AG20443 (cell line): ENCODE results near the gene SPATA20.

ENCODE experiments used
- DNase-seq: peaks from one replicate; pipeline ENCODE4 v3.0.0; 2012; ENCODE audit warnings: low spot score, mixed read lengths

Gene SPATA20

GRCh38 chr17:50520483-50520882 lies 26.5 kb upstream of the SPATA20 start:
- DNase-seq = no peak

- DNase-seq = no peak
Measured at GRCh38 chr17:50521514-50521913, 25.5 kb upstream of the SPATA20 start.

GRCh38 chr17:50522766-50523165 lies 24.2 kb upstream of the SPATA20 start:
- no peak for DNase-seq

- no peak for DNase-seq
Measured at GRCh38 chr17:50523208-50523607, 23.8 kb upstream of the SPATA20 start.

GRCh38 chr17:50524838-50525237 lies 22.1 kb upstream of the SPATA20 start:
- no peak for DNase-seq

GRCh38 chr17:50527155-50527762 lies 19.7 kb upstream of the SPATA20 start:
- no peak for DNase-seq

DNA sequence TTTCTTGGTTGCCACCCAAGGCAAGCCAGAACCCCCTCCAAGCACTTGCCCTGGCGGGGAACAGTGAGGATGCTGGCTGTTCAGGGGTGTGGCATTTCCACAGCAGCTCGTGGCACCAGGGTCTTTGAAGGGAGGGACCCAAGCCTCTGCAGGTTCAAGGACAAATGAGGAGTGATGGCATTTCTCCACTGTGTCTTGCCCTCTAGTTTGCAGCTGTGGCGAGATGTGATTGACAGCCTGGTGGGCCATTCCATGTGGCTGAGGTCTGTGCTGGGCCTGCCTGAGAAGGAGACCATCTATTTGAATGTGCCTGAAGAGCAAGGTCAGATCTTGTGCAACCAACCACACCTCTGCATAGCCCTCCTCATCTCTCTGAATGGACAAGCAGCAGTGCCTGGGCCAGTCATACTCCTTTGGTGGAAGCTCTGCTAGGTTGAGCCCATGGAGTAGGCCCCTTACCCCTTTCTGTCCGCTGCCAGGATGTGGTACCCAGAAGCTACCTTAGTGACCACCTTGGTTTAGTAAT lies 19.0 kb upstream of the SPATA20 start:
- no peak for DNase-seq

DNA sequence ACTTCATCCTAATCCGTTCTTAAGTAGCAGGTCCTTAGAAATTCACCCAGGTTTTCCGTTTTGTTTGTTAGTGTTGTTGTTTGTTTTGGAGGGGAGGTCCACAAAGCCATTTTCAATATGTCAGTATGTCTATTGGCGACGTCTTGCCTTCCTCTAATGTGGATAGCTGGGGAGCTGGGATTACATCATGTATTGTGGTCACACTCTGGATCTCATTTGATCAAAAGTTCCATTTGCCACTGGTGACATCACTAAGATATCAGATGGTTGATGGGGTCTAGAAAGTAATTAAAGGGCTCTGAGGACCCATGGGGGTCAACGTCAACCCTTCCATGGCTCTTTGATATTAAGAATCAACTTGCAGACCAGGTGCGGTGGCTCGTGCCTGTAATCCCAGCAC lies 17.1 kb upstream of the SPATA20 start:
- no peak for DNase-seq

- no peak for DNase-seq
Measured at GRCh38 chr17:50531428-50532025, 15.4 kb upstream of the SPATA20 start.

DNA sequence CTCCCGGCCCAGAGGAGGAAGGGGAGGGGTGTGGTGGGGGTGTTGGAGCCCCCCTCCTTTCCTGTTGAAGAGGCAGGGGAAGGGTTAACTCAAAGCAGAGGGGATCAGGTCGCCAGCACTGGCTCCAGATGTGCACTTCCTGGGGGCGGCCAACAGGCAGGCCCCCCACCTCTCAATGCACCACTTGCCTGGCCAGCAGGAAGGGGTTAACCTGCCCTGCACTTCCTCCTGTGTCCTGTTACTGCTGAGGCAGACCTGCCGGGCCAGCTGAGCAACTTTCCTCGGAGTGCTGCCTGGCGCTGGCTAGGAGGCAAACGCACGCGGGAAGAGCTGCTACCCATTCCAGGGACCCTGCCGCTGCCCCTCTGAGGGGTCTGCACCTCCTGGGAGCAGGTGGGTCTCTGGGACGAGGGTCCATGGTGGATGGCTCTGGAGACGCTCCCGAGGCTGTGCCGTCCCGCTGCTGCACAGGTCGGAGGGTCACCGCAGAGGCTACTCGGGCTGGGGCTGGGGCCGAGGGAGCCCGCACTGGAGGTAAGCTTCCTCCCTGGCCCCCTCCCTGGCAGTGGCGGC lies 14.4 kb upstream of the SPATA20 start, which contains the start of gene EPN3:
Gene EPN3, plus strand, starts transcription at position 284 of the 573 bp plus-strand sequence. CDS start 3,822 bp downstream, outside the sequence.
- DNase-seq = peak; percentile 34

- DNase-seq = no peak
Measured at GRCh38 chr17:50533185-50533584, 13.8 kb upstream of the SPATA20 start.

DNA sequence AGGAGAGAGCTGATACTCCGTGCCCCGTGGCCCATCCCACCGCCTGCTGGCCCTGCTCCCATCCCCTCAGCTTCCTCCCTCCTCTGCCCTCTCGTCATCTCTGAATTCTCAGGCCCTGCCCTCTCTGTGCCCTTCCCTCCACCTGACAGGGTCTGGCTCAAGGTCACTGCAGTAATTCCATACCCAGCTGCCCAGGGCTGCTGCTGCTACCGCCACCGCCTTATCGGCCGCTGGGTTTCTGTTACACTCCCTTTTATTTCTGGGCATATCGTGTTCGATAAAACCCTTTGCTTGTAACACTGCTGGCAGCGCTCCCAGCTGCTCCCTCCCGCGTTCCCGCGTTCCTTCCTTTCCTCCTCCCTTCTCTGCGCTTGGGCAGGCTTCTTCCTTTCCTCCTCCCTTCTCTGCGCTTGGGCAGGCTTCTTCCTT lies 13.2 kb upstream of the SPATA20 start:
- DNase-seq = peak; percentile 56

DNA sequence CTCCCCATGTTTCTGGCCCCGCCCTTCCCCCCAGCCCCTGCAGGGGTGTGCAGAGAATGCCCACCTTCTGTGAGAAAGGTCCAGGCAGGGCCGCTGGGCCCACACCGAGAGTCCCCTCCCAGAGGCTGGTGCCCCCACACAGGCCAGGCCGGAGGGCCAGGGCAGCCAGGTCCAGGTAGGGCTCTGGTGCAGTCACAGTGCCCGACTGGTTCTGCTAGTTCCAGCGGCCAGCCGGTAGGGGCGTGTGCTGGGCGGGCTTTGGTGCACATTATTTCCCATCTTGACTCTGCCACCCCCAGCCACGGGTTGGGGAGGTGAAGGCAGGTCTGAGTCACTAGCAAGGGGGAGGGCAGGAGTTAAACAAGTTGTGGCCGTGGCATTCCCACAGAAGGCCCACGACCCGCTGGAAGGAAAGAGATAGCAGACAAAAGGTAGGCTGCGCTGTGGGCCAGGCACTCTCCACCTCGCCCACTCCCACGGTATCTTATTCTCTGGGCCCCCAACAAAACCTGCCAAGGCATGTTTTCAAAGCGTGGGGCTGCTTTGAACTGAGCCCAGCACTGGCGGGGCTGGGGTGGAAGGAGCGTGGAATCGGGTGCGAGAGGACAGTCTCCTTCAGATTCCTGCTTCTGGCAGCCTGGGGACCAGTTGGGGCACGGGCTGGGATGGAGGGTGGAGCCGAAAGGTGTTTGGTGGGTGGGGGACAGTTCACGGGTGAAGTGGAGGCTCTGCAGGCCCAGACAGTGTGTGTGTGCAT lies 12.6 kb upstream of the SPATA20 start:
- peak; percentile 55 for DNase-seq

GRCh38 chr17:50534979-50535326 lies 12.0 kb upstream of the SPATA20 start:
- DNase-seq = no peak

DNA sequence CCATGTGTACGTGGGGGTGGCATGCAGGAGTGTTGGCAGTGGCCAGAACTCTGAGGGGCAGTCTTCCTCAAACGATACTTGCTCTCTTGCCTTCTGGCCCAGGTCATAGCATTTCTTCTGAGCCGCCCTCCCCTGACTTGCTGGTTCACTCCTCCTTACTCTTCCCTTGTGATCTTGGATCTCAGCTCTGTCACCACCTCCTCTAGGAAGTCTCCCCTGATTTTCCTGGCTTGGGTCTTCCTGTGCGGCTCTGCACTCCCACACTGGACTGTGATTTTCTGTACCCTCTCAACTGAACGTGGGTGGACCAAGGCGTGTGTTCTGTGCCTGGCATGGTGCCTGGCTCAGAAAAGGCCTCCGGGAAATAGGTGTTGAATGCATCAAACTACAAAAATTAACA lies 11.6 kb upstream of the SPATA20 start:
- DNase-seq = no peak

GRCh38 chr17:50536683-50537646 lies 10.0 kb upstream of the SPATA20 start:
- no peak for DNase-seq

GRCh38 chr17:50537721-50538548 lies 9.0 kb upstream of the SPATA20 start:
- no peak for DNase-seq

GRCh38 chr17:50538549-50539410 lies 8.2 kb upstream of the SPATA20 start:
- DNase-seq = no peak

GRCh38 chr17:50539762-50540559 lies 7.0 kb upstream of the SPATA20 start:
- DNase-seq = no peak
